ENCODE results near the gene HIGD2A.

- TF ChIP-seq CTCF (CRISPR knock-in tag; IDR thresholded peaks at IDR 0.05) (no peak), ATF2 (CRISPR knock-in tag; IDR thresholded peaks at IDR 0.05) (no peak), POLR2A (IDR thresholded peaks at IDR 0.05; ENCODE audit: insufficient read depth in 1 of 2, low read depth in 2 of 2, low read length in 2 of 2) (no peak)
These were observed 15.3 kb upstream of the HIGD2A start for GRCh38 chr5:176373100-176373818.

Data from HepG2 (cell line).